ENCODE data around the gene SLC39A11.
"Not testable (repeated sequence)": the region's sequence is repeated elsewhere in the genome, so short reads cannot be mapped to it uniquely, and the experiment has no call there.

The SLC39A11 gene

DNA sequence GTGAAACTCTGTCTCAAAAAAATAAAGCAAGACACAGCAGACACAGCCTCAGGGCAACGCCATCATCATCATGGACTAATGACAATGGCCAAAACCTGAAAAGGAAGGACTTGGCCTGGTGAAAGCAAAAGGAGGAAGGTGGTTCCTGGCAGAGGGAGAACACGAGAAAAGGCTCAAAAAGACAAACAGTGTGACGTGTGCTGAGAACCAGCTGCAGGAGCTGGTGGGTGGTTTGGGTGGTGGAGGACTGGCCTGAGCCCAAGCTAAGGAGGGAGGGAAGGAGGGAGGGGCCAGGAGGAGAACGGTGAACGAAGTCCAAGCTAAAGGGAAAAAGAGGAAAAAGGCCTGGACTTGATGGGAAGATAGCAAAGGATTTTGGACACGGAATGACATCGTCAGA, 85.1 kb downstream of the SLC39A11 start:
- no peak for DNase-seq (ENCODE audit: low read depth in 2 of 2)

DNA sequence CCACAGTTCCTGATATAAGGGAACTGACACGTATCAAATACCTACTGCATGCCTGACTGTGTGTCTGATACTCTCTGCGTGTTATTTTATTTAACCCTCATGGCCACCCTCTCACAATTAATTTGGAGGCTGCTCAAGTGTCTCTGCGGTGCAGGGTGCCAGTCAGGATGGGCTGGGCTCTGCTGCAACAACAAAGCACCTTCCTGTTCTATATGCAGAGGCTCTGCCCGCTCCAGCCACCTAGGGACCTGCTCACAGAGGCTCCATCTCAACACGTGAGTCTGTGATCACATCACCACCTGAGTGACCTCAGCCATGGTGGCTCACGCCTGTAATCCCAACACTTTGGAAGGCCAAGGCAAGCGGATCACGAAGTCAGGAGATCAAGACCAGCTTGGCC, 87.1 kb downstream of the SLC39A11 start:
- no peak for DNase-seq (ENCODE audit: low read depth in 2 of 2)

DNA sequence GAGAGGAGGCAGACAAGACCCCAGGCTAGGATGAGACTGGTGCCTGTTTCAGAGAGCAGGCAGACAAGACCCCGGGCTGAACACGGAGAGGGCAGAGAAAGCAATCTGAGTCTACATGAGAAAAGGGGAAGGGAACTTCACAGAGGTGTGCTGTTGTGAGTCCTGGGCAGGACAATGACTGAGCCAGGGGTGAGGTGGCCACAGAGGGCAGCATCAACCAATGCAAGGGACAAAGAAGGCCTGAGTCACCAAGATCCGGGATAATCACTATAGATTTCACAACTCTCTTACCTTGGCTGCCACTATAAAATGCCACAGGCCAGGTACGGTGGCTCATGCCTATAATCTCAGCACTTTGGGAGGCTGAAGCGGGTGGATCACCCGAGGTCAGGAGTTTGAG, 89.0 kb downstream of the SLC39A11 start:
- DNase-seq (ENCODE audit: low read depth in 2 of 2), result no peak

DNA sequence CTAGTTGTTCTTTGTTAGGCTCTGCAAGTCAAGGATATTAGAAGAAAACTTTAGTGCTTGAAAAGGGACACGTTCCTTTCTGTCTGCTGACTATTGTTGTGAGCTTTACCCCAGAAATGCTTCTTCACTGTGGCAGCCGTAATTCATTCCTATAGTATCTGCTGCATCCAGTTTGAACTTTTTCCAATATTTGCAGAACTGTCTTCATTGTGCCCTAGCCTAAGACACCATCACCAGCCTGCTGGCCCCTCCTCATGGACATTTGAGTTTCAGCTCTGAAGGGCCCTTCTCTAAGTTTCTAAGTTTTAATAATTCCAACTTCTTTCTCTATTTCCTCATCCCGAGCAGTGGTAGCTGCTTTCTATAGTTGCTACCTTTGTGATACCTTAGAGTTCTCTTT, 91.7 kb downstream of the SLC39A11 start:
- DNase-seq (ENCODE audit: low read depth in 2 of 2), result no peak

DNA sequence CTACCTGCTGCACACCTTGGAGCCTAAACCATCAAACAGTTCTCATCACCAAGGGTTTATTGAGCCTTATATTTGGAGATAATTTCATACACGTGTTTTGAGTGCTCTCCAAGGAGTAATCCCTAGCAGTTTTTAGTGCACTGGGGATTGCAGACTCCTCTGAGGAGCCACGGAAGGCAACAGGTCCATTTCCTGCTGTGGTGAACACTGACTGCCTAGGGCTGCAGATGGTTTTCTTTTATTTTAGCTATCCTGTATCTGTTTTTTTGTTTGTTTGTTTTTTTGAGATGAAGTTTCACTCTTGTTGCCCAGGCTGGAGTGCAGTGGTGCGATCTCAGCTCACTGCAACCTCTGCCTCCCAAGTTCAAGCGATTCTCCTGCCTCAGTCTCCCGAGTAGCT, 93.0 kb downstream of the SLC39A11 start:
- not testable (repeated sequence) for DNase-seq (ENCODE audit: low read depth in 2 of 2)

DNA sequence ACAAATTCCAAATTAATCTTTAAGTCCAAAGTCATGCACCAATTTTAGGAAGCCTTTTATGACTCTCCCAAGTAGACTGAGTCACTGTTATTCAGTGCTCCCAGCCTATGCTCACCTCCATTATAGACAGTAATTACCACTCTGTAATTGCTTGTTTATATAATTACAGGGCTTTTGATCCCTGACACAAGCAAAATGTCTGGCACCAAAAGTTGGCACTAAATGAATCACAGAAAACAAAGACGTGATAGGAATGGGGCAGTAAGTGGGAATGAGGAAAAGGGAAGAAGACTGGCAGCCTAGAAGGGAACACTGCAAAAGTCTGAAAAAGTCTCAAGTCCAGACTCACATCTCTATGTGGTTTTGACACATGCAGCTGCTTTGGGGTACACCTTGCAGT, 94.1 kb downstream of the SLC39A11 start:
- DNase-seq (ENCODE audit: low read depth in 2 of 2), result no peak

DNA sequence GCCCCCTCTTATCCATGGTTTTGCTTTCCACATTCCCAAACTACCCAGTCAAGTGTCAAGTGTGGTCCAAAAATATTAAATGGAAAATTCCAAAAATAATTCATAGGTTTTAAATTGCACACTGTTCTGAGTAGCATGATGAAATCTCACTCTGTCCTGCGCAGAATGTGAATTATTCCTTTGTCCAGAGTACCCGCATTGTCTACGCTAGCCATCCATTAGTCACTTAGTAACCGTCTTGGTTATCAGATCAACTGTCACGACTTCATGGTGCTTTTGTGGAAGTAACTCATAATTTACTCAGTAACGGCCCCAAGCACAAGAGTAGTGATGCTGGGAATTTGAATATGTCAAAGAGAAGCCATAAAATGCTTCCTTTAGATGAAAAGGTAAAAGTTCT, 94.9 kb downstream of the SLC39A11 start:
- DNase-seq (ENCODE audit: low read depth in 2 of 2), result no peak

DNA sequence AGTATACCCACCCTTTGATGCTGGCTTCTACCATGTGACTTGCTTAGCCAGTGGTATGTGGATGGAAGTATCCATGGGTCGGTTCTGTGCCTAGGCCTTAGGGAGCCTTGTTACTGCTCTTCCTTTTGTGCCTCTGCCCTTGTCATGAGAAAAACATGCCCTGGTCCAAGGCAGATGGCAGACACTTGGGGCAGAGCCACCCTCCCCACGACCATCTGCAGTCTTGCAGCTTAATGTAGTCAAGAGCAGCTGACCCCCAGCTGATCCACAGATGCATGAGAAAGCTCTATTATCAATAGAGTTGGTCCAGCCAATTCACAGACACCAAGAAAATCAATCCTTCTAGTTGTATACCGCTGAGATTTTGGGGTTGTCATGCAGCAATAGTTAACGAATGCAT, 95.7 kb downstream of the SLC39A11 start:
- DNase-seq (ENCODE audit: low read depth in 2 of 2), result no peak

DNA sequence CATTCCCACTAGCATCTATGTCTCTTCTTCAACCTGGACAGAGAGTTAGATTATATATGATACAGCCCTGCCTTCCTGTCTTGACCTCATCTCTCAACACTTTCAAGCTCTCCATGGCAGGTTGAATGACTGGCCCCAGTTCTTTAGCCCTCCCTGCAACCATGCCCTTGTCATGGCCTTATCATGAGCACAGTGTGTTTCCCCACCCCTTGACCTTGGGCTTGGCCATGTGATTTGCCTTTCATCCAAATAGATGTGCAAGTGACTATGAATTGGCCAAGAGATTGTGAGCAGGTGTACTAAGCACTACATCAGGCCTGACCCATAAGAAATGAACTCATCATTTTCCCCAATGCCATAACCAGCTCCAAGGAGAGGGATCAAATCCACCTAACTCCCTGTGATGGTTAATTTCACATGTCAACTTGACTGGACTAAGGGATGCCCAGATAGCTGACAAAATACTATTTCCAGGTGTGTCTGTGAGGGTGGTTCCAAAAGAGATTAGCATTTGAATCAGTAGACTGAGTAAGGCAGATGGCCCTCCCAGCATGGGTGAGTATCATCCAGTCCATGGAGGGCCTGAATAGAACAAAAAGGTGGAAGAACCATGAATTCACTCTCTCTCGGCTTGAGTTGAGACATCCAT, 97.4 kb downstream of the SLC39A11 start:
- DNase-seq (ENCODE audit: low read depth in 2 of 2), result no peak

DNA sequence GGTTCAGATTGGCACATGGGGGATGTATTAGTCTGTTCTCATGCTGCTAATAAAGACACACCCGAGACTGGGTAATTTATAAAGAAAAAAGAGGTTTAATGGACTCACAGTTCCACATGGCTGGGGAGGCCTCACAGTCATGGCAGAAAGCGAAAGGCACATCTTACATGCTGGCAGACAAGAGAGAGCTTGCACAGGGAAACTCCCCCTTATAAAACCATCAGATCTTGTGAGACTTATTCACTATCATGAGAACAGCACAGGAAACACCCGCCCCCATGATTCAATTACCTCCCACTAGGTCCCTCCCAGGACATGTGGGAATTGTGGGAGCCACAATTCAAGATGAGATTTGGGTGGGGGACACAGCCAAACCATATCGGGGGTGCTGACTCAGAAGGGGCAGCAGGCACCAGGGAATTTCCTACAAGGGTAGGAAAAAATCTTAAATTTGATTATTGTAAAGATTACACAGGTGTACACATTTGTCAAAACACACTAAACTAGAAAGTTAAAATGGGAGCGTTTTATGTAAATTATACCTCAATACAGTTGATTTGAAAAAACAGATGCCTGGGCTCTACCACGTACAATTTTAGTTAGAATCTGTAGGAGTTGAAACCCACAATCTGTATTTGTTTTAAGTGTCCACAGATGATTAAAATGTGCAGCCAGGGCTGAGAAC, 99.6 kb downstream of the SLC39A11 start:
- DNase-seq (ENCODE audit: low read depth in 2 of 2), result peak; percentile 1 to 25

DNA sequence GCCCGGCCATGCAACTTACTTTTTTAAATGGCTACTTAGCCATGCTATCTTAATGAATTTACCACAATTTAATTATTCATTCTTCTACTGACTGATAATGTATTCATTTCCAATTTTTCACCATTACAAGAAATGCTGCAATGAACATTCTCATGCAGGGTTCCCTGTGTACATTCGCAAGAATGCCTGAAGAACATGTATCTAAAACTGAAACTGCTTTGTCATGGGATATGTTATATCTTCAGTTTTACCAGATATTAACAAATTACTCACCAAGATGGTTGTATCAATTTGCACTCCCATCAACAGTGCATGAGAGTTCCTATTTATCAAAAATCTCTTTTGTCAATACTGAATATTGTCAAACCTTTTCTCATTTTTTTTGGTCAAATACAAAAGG, 100.8 kb downstream of the SLC39A11 start:
- DNase-seq (ENCODE audit: low read depth in 2 of 2), result no peak

DNA sequence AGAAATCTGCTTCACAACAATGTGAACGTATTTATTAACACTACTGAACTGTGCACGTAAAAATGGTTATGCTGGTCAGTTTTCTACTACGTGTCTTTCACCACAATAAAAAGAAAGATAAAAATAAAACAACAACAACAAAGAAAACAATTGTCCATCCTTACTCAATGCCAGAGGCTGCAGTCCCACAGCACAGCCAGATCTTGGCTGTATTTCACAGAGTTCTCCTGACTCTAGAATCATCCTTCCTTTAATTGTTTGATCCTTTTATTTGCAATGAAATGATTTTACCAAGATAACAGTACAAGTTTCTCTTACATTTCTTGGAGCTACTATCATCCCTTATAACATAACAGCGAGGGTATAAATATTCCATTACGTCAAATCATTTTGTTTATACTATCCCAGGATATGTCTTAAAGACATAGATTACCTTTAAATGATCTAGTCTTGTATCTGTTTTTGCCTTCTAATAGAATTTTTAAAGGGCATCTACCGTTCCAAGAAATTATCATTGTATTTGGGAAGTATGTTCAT, 103.3 kb downstream of the SLC39A11 start:
- no peak for DNase-seq (ENCODE audit: low read depth in 2 of 2)

DNA sequence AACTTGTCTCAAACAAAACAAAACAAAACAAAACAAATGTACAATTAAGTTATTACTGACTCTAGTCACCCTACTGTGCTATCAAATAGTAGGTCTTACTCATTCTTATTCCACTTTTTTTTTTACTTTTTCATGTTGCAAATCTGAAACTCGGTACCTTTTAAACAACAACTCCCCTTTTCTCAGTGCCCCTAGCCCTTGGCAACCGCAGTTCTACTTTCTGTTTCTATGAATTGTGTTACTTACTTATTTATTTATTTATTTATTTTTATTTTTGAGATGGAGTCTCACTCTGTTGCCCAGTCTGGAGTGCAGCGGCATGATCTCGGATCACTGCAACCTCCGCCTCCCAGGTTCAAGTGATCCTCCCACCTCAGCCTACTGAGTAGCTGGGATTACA, 104.0 kb downstream of the SLC39A11 start:
- no peak for DNase-seq (ENCODE audit: low read depth in 2 of 2)

DNA sequence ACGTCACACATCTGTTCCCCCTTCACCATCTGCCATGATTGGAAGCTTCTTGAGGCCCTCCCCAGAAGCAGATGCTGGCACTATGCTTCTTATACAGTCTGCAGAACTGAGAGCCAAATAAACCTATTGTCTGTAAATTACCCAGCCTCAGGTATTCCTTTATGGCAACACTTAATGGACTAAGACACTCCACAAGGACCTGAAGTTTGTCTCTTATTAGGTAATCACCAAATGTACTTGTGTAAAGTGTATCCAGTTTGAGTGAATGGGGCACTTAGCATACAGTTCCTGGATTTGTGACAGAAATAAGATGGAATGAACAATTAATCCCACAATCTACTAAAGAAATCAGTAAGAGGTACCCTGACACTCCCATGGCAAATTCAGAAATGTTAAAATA, 105.3 kb downstream of the SLC39A11 start:
- DNase-seq (ENCODE audit: low read depth in 2 of 2), result no peak

DNA sequence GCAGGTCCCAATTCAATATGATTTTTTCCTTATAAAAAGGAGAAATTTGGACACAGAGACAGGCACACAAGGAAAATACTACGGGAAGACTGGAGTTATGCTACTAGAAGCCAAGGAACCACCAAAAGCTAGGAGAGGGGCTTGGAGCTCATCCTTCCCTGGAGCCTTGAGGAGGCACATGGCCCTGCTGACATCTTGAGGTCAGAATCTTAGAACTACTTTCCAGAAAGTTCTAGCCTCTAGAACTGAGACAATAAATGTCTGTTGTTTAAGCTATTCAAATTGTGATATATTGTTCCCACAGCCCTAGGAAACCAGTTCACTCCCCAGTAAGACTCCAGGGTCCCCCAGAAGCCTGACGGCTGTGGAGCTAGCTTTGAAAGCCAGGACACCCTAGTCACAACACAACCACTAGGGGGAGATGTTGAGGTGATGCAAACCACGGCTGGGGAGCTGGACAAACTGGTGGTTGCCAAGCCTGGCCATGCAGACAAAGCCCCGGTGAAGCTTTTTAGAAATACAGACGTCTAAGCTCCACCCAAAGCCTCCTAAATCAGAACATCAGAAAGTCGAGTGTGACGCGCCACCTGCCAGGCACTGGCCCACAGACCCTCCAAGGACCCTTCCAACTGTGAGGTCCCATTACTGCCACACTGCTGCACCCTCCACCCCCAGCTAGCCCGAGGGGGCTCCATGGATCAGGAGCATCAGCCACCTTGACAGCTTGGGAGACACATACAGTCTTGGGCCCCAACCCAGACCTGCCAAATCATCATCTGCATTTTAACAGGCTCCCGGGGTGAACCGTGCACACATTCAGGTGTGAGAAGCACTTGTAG, 106.4 kb downstream of the SLC39A11 start:
- DNase-seq (ENCODE audit: low read depth in 2 of 2), result peak; percentile 19 to 42

DNA sequence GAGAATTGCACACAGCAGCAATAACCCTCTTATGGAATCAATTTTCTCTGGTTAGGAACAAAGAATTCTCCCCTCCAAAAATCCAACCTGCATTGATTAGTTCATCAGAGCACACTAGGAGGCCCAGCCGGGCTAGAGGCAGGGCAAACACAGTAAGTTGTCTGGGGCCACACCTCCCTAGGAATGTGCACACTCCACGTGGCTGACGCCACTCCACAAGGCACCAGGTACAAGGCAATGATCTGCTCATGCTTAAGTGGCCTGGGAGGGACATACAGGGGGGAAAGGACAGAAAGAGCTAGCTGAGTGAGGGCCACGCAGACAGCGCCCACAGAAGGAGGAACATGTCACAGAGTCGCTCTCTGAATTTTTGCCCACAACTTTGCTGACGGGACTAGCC, 107.6 kb downstream of the SLC39A11 start:
- no peak for DNase-seq (ENCODE audit: low read depth in 2 of 2)

DNA sequence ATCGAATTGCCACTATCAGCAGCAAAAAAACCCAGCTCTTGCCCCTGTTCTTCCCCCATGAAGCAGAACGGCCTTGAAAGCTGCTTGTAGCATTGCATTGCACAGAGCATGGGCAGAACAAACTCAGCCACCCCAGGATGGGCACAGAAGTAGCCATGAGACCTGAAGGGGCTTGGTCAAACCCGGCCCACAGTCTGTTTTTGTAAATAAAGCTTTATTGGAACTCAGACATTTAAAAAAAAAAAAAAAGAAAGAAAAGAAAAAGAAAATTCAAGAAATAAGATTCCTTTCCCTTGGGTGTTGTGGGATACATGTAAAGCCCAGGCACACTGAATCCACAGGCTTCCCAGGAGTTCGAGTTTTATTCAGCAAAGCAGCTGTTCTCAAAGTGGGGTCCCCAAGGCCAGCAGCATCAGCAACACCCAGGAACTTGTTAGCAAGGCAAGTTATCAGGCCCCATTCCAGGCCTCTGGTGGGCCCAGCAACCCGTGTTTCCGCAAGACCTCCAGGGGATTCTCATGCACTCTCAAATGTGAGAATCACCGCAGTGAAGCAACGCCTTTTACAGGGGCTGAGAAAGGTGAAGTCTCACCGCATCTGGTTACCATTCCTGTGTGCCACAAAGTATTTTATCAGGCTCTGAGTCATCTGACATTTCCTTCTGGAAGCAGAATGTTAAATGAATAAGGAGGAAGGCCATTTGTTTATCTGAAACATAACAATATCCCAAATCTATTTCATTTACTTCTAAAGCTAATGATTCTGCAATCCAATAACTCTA, 108.2 kb downstream of the SLC39A11 start:
- no peak for DNase-seq (ENCODE audit: low read depth in 2 of 2)

DNA sequence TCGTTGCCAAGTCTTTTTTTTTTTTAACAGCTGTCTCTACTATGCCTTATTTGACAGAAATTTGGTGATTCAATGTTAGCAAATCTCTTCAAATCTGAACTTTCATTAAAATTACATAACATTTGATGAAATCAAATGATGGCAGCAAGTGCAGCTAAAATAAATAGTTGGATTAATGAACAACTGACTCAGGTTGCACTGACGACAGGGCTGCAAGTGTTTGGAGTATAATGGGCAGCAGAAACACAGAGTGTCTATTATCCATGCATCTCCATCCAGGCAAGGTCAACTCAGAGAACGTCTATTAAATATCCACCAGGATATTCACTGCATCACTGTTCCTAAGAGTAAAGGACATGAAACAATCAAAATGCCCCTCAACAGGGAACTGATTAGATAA, 109.8 kb downstream of the SLC39A11 start:
- DNase-seq (ENCODE audit: low read depth in 2 of 2), result no peak

DNA sequence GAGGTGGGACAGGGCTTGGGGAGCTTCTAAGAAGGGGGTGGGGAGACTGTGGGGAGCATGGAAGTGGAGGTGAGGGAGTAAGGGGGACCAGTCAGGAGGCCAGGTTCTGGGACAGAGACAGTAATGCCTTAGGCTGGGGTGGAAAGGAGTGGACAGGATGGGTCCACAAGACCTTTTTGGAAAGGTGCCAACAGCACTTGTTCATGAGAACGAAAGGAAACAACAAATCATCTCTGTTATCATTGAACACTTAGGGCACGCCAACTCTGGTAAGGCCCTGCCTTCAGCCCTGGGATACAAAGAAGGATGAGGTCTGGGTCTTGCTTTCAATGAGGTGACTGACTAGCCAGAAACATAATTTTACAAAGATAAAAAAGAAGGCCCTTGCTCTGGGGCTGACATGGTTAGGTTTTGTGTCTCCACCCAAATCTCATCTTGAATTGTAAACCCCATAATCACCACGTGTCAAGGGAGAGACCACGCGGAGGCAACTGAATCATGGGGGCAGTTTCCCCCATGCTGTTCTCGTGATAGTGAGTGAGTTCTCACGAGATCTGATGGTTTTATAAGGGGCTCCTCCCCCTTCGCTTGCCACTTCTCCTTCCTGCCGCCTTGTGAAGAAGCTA, 113.8 kb downstream of the SLC39A11 start:
- DNase-seq (ENCODE audit: low read depth in 2 of 2), result no peak

DNA sequence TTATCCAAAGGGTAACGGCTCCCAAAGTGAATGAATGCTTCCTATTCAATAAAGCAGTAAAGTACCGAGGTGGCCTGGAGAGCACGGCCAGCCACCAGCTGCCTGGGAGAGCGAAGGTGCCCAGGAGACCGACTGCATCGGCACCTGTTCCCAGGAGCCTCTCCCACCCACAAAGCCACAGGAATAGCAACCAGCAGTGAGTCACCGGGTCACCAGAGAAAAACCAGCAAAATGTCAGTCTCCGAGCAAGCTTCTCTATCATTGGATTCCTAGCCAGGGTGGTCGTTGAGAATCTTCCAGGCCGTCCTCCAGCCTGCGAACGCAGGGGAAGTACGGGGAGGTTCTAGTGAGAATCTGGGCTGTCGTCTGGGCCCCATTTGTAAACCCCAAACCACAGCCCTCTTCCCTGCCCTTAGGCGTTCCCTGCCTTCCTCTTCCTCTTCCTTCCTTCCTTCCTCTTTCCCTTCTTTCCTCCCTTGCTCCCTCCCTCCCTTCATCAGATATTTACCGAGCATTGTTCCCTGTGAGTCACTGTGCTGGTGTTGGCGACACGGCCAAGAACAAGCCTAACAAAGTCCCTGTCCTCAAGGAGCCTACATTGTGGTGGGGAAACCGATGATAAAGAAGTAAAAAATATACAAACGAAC, 114.6 kb downstream of the SLC39A11 start:
- DNase-seq (ENCODE audit: low read depth in 2 of 2), result no peak
